ENCODE data around the gene P2RY8.

Gene P2RY8

GRCh38 chrX:1418901-1419544, 118.0 kb downstream of the P2RY8 start:
- ATAC-seq (replicated peaks) (no peak), DNase-seq (no peak)
- no peak overlapping the region for H3K4me3 Mint-ChIP-seq
- peaks cover 44% of the 10 kb centered on the region in 2 donors for H3K36me3 Mint-ChIP-seq
- peak overlapping the region; percentile 56 for H3K27ac Mint-ChIP-seq
- H3K27me3 Mint-ChIP-seq: no peaks in the 10 kb centered on the region
- peaks cover 7 to 11% of the 10 kb centered on the region in 2 donors for H3K4me1 Mint-ChIP-seq
- H3K9me3 Mint-ChIP-seq: peaks cover 14 to 15% of the 10 kb centered on the region in 2 donors

GRCh38 chrX:1417921-1418771, 118.8 kb downstream of the P2RY8 start:
- Mint-ChIP-seq H3K27me3 (no peaks in the 10 kb centered on the region), H3K4me3 (no peak overlapping the region), H3K9me3 (peaks cover 6 to 8% of the 10 kb centered on the region in 2 donors), H3K36me3 (peaks cover 43 to 45% of the 10 kb centered on the region in 2 donors), H3K27ac (peak overlapping the region; percentile 56), H3K4me1 (peaks cover 8 to 19% of the 10 kb centered on the region in 2 donors)
- ATAC-seq (replicated peaks) (no peak), DNase-seq (no peak)

DNA sequence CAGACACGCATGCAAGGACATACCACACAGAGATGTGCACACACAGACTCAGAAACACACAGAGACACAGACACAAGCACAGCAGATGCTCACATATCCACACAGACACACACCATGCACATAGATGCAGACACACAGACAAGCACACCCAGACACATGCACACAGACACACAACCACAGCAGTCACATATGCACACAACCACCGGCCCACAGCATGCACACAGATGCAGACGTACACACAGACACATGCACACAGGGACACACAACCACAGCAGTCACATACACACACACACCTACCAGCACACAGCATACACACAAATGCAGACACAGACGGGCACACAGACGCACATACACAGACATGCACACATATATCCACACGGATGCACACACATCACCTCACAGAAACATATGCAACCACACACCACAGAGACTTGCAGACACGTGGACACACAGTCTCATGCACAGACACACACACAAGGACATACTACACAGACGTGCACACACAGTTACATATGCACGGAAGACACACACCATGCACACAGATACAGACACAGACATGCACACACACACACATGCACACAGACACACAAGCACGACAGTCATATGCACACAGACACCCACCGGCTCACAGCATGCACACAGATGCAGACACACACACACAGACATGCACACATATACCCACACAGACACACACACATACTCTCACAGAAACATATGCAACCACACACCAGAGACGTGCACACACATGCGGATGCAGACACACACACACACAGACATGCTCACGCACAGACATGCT, 119.8 kb downstream of the P2RY8 start:
- Mint-ChIP-seq H3K4me1 (peaks cover 8 to 27% of the 10 kb centered on the region in 2 donors), H3K27ac (no peak overlapping the region), H3K4me3 (no peak overlapping the region), H3K9me3 (peaks cover 6 to 7% of the 10 kb centered on the region in 2 donors), H3K36me3 (peaks cover 42 to 47% of the 10 kb centered on the region in 2 donors), H3K27me3 (no peaks in the 10 kb centered on the region)
- ATAC-seq (replicated peaks) (no peak), DNase-seq (no peak)

DNA sequence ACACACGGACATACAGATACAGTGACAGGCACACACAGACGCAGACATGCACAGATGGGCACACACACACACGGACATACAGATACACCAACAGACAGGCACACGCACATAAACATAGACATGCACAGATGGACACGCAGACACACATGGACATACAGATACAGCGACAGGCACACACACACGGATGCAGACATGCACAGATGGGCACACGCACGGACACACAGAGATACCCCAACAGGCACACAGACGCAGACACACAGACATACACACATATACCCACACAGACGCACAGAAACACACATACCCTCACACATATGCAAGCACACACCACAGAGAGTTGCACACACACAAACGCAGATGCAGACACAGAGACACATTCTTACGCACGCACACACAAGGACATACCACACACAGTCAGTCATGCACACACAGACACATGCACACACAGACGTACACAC, 120.6 kb downstream of the P2RY8 start:
- no peak overlapping the region for H3K27ac Mint-ChIP-seq
- ATAC-seq (replicated peaks): no peak
- peaks cover 8 to 27% of the 10 kb centered on the region in 2 donors for H3K4me1 Mint-ChIP-seq
- H3K36me3 Mint-ChIP-seq: peaks cover 36 to 42% of the 10 kb centered on the region in 2 donors
- H3K4me3 Mint-ChIP-seq: no peak overlapping the region
- peaks cover 5 to 6% of the 10 kb centered on the region in 2 donors for H3K9me3 Mint-ChIP-seq
- no peaks in the 10 kb centered on the region for H3K27me3 Mint-ChIP-seq
- no peak for DNase-seq
